H1 (cell line): Measurements from ENCODE around the gene ZNF91.

Source experiments
- CEBPB ChIP-seq: IDR thresholded peaks from 2 replicates; pipeline ENCODE4 v1.6.1; 2012; ENCODE audit warnings: low read depth, low read length
- TAF1 ChIP-seq: IDR thresholded peaks from 2 replicates; pipeline ENCODE4 v1.6.1; 2011; ENCODE audit warnings: mild to moderate bottlenecking, low read depth, low read length

- TF ChIP-seq CEBPB: no peak
- TF ChIP-seq TAF1: no peak
These were observed 41.0 kb upstream of the ZNF91 start for GRCh38 chr19:23436318-23436717.
